K562 (cell line): ENCODE data around the gene SMCO1. TPM values are rescaled to one million over a fixed set of nuclear protein-coding genes. Genes with fewer than 3 reads are reported as not detected.

ENCODE experiments used
- CSDE1 ChIP-seq, 2 experiments: fragments of 450-650 bp; IDR thresholded peaks; 2 replicates each; pipeline ENCODE4 v1.6.1; 2016; ENCODE audit warnings: mild to moderate bottlenecking in 1 of 2
- ELF4 ChIP-seq: fragments of 450-650 bp; formaldehyde crosslinking; IDR thresholded peaks from 2 replicates; pipeline ENCODE4 v1.4.0; 2022; ENCODE audit warnings: missing genetic modification characterization
- ZHX1 ChIP-seq: fragments of 150-350 bp; conservative IDR thresholded peaks from 2 replicates; pipeline ENCODE4 v1.6.1; 2014; ENCODE audit warnings: low read length
- ZNF165 ChIP-seq: fragments of 250-450 bp; sonication (Bioruptor Pico); IDR thresholded peaks from 2 replicates; pipeline ENCODE4 v1.4.0; 2020; ENCODE audit warnings: borderline replicate concordance
- polyA plus RNA-seq, 8 experiments: library from polyadenylated mRNA; depleted of rRNA in 4 of 8; stranded (reverse) in 5 of 8; unstranded in 3 of 8; fragments of >200 nt; fragmentation: Nextera tagmentation in 2 of 8; fragmentation: Illumina TruSeq in 1 of 8; extraction: Ambion mirVana in 2 of 8; extraction: Trizol in 1 of 8; gene quantifications; 2 replicates each; pipeline versions ENCODE4 v1.2.1 to v1.2.3, GENCODE V29; 2011 to 2014; ENCODE audit warnings: inconsistent platforms in 1 of 8, missing spikeins in 1 of 8
- total RNA-seq, 7 experiments: library from RNA; depleted of rRNA in 6 of 7; stranded (reverse); fragments of >200 nt in 6 of 7; fragmentation: Illumina TruSeq in 2 of 7; extraction: Trizol in 2 of 7; gene quantifications; 2 replicates each; pipeline versions ENCODE4 v1.2.1 to v1.2.3, GENCODE V29; 2011 to 2021; ENCODE audit warnings: low replicate concordance in 1 of 7
- TF ChIP-seq, protein P1 (sequence below): fragments of 450-650 bp; IDR thresholded peaks from 2 replicates; pipeline ENCODE4 v1.6.1; 2016; ENCODE audit warnings: mild to moderate bottlenecking
- TF ChIP-seq, protein P2 (sequence below): fragments of 450-650 bp; IDR thresholded peaks from 2 replicates; pipeline ENCODE4 v1.6.1; 2016; ENCODE audit warnings: mild to moderate bottlenecking, moderate library complexity
- TF ChIP-seq, protein P3 (sequence below): IDR thresholded peaks from 2 replicates; pipeline ENCODE4 v1.6.1; 2012; ENCODE audit warnings: low read depth, low read length, improper control_type of control experiment, borderline replicate concordance

Gene SMCO1
- total and polyA plus RNA-seq, 9 of the 15 experiments (the other 6 are each of a cell fraction or from before 2014, with no cell fraction given), result 0.05 to 0.35 (median 0.12) TPM; not detected in 5

DNA sequence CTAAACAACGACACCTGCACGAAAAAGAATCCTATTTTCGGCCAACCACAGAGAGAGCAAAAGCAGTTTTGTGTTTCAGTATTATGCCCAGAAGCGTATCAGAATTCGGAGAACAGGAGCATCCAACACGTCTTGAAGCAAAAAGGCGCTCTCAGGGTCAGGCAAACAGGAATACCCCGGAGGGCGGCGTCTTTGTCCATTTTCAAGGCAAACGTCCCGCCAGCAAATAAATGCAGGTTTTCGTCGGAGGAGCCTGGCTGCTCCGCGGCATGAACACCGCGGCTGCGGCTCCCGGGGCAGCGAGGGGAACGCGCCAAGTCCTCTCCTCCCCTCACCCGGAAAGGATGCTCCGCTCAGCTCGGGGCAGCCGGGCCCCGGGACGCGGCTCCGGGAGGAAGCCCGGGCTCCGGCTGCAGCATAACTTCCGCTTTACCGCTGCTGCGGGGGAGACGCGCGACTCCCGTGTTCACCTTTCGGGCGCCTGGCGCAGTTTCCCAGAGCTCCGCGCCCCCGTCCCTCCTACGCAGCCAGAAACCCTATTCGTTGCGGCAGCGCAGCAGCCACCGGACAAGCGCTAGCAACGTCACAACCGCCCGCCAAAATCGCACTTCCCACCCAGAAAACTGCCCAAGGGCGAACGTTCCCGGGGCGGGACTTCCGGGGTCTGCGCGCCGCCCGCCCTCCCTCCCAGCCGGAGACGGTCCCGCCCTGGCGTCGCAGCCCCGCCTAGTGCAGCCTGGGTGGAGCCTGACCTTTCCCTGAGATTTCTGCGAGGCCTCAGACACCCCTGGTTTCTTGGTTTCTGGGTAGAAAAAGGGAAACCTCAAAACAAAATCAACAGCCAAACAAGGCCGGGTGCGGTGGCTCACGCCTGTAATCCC lies 11.7 kb downstream of the SMCO1 start, which contains the start of gene RNF168 (continued):
- TF ChIP-seq, protein P1, sequence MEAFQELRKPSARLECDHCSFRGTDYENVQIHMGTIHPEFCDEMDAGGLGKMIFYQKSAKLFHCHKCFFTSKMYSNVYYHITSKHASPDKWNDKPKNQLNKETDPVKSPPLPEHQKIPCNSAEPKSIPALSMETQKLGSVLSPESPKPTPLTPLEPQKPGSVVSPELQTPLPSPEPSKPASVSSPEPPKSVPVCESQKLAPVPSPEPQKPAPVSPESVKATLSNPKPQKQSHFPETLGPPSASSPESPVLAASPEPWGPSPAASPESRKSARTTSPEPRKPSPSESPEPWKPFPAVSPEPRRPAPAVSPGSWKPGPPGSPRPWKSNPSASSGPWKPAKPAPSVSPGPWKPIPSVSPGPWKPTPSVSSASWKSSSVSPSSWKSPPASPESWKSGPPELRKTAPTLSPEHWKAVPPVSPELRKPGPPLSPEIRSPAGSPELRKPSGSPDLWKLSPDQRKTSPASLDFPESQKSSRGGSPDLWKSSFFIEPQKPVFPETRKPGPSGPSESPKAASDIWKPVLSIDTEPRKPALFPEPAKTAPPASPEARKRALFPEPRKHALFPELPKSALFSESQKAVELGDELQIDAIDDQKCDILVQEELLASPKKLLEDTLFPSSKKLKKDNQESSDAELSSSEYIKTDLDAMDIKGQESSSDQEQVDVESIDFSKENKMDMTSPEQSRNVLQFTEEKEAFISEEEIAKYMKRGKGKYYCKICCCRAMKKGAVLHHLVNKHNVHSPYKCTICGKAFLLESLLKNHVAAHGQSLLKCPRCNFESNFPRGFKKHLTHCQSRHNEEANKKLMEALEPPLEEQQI, result no peak
- TF ChIP-seq CSDE1 (IDR thresholded peaks at IDR 0.05) (no peak), ZHX1 (no peak), ELF4 (CRISPR knock-in tag) (peak; percentile 36; the same call in 1 of the 2 replicates), ZNF165 (CRISPR knock-in tag) (no peak)
- TF ChIP-seq, protein P2, sequence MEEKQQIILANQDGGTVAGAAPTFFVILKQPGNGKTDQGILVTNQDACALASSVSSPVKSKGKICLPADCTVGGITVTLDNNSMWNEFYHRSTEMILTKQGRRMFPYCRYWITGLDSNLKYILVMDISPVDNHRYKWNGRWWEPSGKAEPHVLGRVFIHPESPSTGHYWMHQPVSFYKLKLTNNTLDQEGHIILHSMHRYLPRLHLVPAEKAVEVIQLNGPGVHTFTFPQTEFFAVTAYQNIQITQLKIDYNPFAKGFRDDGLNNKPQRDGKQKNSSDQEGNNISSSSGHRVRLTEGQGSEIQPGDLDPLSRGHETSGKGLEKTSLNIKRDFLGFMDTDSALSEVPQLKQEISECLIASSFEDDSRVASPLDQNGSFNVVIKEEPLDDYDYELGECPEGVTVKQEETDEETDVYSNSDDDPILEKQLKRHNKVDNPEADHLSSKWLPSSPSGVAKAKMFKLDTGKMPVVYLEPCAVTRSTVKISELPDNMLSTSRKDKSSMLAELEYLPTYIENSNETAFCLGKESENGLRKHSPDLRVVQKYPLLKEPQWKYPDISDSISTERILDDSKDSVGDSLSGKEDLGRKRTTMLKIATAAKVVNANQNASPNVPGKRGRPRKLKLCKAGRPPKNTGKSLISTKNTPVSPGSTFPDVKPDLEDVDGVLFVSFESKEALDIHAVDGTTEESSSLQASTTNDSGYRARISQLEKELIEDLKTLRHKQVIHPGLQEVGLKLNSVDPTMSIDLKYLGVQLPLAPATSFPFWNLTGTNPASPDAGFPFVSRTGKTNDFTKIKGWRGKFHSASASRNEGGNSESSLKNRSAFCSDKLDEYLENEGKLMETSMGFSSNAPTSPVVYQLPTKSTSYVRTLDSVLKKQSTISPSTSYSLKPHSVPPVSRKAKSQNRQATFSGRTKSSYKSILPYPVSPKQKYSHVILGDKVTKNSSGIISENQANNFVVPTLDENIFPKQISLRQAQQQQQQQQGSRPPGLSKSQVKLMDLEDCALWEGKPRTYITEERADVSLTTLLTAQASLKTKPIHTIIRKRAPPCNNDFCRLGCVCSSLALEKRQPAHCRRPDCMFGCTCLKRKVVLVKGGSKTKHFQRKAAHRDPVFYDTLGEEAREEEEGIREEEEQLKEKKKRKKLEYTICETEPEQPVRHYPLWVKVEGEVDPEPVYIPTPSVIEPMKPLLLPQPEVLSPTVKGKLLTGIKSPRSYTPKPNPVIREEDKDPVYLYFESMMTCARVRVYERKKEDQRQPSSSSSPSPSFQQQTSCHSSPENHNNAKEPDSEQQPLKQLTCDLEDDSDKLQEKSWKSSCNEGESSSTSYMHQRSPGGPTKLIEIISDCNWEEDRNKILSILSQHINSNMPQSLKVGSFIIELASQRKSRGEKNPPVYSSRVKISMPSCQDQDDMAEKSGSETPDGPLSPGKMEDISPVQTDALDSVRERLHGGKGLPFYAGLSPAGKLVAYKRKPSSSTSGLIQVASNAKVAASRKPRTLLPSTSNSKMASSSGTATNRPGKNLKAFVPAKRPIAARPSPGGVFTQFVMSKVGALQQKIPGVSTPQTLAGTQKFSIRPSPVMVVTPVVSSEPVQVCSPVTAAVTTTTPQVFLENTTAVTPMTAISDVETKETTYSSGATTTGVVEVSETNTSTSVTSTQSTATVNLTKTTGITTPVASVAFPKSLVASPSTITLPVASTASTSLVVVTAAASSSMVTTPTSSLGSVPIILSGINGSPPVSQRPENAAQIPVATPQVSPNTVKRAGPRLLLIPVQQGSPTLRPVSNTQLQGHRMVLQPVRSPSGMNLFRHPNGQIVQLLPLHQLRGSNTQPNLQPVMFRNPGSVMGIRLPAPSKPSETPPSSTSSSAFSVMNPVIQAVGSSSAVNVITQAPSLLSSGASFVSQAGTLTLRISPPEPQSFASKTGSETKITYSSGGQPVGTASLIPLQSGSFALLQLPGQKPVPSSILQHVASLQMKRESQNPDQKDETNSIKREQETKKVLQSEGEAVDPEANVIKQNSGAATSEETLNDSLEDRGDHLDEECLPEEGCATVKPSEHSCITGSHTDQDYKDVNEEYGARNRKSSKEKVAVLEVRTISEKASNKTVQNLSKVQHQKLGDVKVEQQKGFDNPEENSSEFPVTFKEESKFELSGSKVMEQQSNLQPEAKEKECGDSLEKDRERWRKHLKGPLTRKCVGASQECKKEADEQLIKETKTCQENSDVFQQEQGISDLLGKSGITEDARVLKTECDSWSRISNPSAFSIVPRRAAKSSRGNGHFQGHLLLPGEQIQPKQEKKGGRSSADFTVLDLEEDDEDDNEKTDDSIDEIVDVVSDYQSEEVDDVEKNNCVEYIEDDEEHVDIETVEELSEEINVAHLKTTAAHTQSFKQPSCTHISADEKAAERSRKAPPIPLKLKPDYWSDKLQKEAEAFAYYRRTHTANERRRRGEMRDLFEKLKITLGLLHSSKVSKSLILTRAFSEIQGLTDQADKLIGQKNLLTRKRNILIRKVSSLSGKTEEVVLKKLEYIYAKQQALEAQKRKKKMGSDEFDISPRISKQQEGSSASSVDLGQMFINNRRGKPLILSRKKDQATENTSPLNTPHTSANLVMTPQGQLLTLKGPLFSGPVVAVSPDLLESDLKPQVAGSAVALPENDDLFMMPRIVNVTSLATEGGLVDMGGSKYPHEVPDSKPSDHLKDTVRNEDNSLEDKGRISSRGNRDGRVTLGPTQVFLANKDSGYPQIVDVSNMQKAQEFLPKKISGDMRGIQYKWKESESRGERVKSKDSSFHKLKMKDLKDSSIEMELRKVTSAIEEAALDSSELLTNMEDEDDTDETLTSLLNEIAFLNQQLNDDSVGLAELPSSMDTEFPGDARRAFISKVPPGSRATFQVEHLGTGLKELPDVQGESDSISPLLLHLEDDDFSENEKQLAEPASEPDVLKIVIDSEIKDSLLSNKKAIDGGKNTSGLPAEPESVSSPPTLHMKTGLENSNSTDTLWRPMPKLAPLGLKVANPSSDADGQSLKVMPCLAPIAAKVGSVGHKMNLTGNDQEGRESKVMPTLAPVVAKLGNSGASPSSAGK, result no peak; the same call in 1 of the 2 replicates
- TF ChIP-seq, protein P3, sequence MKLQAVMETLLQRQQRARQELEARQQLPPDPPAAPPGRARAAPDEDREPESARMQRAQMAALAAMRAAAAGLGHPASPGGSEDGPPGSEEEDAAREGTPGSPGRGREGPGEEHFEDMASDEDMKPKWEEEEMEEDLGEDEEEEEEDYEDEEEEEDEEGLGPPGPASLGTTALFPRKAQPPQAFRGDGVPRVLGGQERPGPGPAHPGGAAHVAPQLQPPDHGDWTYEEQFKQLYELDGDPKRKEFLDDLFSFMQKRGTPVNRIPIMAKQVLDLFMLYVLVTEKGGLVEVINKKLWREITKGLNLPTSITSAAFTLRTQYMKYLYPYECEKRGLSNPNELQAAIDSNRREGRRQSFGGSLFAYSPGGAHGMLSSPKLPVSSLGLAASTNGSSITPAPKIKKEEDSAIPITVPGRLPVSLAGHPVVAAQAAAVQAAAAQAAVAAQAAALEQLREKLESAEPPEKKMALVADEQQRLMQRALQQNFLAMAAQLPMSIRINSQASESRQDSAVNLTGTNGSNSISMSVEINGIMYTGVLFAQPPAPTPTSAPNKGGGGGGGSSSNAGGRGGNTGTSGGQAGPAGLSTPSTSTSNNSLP, result no peak
